GM18909 (cell line): ENCODE measurements around the gene CYB5RL.
"Not testable (repeated sequence)": the region's sequence is repeated elsewhere in the genome, so short reads cannot be mapped to it uniquely, and the experiment has no call there.

Experiments
- ATAC-seq: cut with Tn5 transposase; IDR thresholded peaks from one replicate; pipeline ENCODE4 v1.9.1; 2021; ENCODE audit warnings: mild to moderate bottlenecking; ENCODE audit not compliant: unreplicated experiment, poor library complexity

The CYB5RL gene

GRCh38 chr1:54227091-54227602, 27.3 kb upstream of the CYB5RL start:
- no peak for ATAC-seq

- no peak for ATAC-seq
Observed at GRCh38 chr1:54225986-54226559, 26.2 kb upstream of the CYB5RL start.

GRCh38 chr1:54225378-54225777, 25.5 kb upstream of the CYB5RL start:
- ATAC-seq, result no peak

GRCh38 chr1:54224233-54224632, 24.4 kb upstream of the CYB5RL start:
- no peak for ATAC-seq

- no peak for ATAC-seq
Observed at GRCh38 chr1:54223441-54224202, 23.8 kb upstream of the CYB5RL start.

GRCh38 chr1:54222711-54223110, 22.9 kb upstream of the CYB5RL start:
- ATAC-seq, result no peak

GRCh38 chr1:54221867-54222484, 22.1 kb upstream of the CYB5RL start:
- ATAC-seq, result no peak

- ATAC-seq, result no peak
Observed at GRCh38 chr1:54221113-54221834, 21.4 kb upstream of the CYB5RL start.

- no peak for ATAC-seq
Observed at GRCh38 chr1:54220004-54220811, 20.4 kb upstream of the CYB5RL start.

GRCh38 chr1:54219688-54220003, 19.8 kb upstream of the CYB5RL start:
- ATAC-seq, result no peak

- ATAC-seq, result no peak
Observed at GRCh38 chr1:54218883-54219687, 19.3 kb upstream of the CYB5RL start.

- no peak for ATAC-seq
Observed at GRCh38 chr1:54215523-54215922, 15.7 kb upstream of the CYB5RL start.

GRCh38 chr1:54212872-54213271, 13.0 kb upstream of the CYB5RL start:
- ATAC-seq, result no peak

- ATAC-seq, result not testable (repeated sequence)
Observed at GRCh38 chr1:54207896-54208295, 8.1 kb upstream of the CYB5RL start.

- ATAC-seq, result no peak
Observed at GRCh38 chr1:54207287-54207686, 7.5 kb upstream of the CYB5RL start.

- no peak for ATAC-seq
Observed at GRCh38 chr1:54204199-54204598, 4.4 kb upstream of the CYB5RL start.

GRCh38 chr1:54200519-54200997, 728 bp upstream of the CYB5RL start:
- ATAC-seq, result peak; percentile 4

- ATAC-seq, result peak; percentile 7
Observed at GRCh38 chr1:54199151-54199764, 572 bp downstream of the CYB5RL start.

- ATAC-seq, result no peak
Observed at GRCh38 chr1:54193453-54193852, 6.4 kb downstream of the CYB5RL start.
